ENCODE data around the gene KCNQ1. TPM values are rescaled to one million over a fixed set of nuclear protein-coding genes. Genes with fewer than 3 reads are reported as not detected.

The KCNQ1 gene
- total RNA-seq, 2 donors from 2014 or later: 51.4 to 55.8 TPM

DNA sequence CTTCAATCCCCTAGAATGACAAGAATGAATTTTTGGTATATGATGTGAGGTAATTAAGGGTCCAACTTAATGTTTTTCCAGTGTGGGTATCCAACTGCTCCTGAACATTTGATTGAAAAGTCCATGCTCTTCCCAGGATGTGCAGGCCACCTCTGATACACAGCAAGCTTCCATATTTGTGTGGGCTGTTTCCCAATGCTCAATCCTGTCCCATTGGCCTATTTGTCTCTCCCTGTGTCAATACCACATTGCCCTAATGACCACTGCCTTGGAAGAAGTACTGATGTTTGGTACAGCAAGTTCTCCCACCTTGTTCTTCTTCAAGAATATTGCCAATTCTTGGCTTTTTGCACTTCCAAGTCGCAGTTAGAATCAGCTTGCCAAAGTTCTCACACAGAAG is 212.1 kb downstream of the KCNQ1 start:
- no peak for DNase-seq
- TF ChIP-seq, protein P1, sequence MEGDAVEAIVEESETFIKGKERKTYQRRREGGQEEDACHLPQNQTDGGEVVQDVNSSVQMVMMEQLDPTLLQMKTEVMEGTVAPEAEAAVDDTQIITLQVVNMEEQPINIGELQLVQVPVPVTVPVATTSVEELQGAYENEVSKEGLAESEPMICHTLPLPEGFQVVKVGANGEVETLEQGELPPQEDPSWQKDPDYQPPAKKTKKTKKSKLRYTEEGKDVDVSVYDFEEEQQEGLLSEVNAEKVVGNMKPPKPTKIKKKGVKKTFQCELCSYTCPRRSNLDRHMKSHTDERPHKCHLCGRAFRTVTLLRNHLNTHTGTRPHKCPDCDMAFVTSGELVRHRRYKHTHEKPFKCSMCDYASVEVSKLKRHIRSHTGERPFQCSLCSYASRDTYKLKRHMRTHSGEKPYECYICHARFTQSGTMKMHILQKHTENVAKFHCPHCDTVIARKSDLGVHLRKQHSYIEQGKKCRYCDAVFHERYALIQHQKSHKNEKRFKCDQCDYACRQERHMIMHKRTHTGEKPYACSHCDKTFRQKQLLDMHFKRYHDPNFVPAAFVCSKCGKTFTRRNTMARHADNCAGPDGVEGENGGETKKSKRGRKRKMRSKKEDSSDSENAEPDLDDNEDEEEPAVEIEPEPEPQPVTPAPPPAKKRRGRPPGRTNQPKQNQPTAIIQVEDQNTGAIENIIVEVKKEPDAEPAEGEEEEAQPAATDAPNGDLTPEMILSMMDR (IDR thresholded peaks at IDR 0.05): no peak
- Histone ChIP-seq H3K9me3 (no peaks in the 10 kb centered on the region), H3K36me3 (no peaks in the 10 kb centered on the region), H3K4me1 (no peaks in the 10 kb centered on the region), H3K27me3 (no peaks in the 10 kb centered on the region), H3K4me3 (no peak overlapping the region), H3K27ac (no peak overlapping the region), H3K9ac (ENCODE audit: low read depth in 2 of 2, low read length in 2 of 2) (no peak overlapping the region)
- intact Hi-C loops (cut with DNase I): no loop called here

DNA sequence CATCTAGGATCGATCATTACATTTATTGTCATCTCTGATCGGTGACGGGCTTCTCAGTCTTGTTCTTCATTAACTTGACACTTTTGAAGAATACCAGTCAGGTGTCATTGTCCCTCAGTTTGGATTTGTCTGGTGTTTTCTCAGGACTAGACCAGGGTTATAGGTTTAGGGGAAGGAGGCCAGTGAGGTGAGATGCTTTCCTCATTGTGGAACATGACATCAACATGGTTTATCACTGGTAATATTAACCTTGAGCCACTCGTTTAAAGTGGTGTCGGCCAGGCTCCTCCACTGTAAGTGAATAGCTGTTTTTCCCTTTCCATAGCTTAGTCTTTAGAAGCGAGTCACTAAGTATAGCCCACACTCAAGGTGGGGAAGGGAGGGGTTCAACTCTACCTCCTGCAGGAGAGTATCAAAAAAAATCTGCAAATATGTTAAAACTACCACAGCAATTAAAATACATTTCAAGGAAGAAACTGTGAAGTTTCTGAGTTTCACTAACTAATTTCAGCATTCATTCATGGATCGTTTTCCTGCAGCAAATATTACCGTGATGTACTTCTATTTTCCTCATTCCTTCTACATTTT is 213.0 kb downstream of the KCNQ1 start:
- Histone ChIP-seq H3K9me3 (no peaks in the 10 kb centered on the region), H3K36me3 (no peaks in the 10 kb centered on the region), H3K9ac (ENCODE audit: low read depth in 2 of 2, low read length in 2 of 2) (no peak overlapping the region), H3K27ac (no peak overlapping the region), H3K4me1 (no peaks in the 10 kb centered on the region), H3K27me3 (no peaks in the 10 kb centered on the region), H3K4me3 (no peak overlapping the region)
- TF ChIP-seq, protein P1 (IDR thresholded peaks at IDR 0.05): no peak
- intact Hi-C loops (cut with DNase I): no loop called here
- DNase-seq: no peak

DNA sequence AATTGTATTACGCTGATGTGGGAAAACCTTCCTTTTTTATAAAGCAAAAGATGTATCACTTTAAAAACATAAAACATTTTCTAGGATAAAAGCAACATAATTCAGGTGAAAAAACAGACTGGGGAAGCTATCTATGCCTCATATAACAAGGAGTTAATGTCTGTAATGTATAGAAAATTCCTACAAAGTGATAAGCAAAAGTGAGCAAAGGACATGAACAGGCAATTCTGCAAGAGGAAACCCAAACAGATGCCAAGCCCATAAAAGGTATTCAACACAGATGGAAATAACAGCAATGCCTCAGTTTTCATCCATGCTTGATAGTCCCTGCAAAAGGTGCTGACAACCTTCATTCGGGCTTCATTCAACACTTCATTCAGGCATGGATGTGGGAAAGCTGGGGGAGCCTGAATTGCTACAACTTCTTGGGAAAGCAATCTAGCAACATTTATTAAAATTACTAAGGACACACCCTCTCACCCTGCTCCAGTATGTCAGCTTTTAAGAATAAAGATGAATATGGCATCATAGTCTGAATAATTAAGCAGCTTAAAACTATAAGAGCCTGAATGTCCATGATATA is 215.6 kb downstream of the KCNQ1 start:
- TF ChIP-seq, protein P1 (IDR thresholded peaks at IDR 0.05): no peak
- Histone ChIP-seq H3K4me1 (no peaks in the 10 kb centered on the region), H3K9ac (ENCODE audit: low read depth in 2 of 2, low read length in 2 of 2) (no peak overlapping the region), H3K9me3 (no peaks in the 10 kb centered on the region), H3K4me3 (no peak overlapping the region), H3K27ac (no peak overlapping the region), H3K27me3 (no peaks in the 10 kb centered on the region), H3K36me3 (no peaks in the 10 kb centered on the region)
- intact Hi-C loops (cut with DNase I): no loop called here
- DNase-seq: no peak

DNA sequence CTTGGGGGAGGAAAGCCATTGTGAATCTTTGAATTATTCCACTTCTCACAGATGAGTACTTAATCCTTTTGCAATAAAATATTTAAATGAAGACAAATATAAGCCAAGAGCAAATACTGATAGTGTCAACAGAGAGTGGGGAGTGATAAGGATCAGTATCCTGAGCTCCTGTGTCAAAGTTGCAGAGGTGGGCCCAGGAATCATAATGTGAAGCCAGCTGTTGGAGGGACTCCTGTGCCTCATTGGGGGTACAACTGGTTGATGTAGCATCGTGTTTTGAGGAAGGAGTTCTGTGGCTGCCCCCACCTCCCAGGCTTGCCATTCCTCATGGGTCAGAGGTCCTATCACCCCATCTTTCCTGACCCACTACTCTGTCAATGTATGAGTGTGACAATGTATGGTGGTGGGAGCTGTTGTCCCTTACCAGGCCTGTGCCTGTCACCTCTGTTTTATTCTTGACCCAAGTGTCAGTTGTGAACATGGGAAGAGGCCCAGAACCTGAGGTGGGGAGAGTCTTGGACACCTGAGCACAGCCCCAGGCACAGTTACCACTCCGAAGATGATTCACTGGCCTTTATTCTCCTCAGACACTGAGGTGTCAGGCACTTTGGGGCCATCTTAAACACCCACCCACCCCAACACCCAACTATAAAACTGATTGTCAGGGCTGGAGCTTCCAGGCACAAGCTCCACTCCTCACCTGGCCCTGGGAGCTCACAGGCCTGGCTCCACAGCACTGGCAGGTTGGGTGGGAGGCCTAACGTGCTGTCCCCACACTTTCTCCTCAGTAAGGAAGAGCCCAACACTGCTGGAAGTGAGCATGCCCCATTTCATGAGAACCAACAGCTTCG is 216.6 kb downstream of the KCNQ1 start:
- Histone ChIP-seq H3K9ac (ENCODE audit: low read depth in 2 of 2, low read length in 2 of 2) (no peak overlapping the region), H3K9me3 (no peaks in the 10 kb centered on the region), H3K4me3 (no peak overlapping the region), H3K27ac (no peak overlapping the region), H3K4me1 (no peaks in the 10 kb centered on the region), H3K27me3 (no peaks in the 10 kb centered on the region), H3K36me3 (no peaks in the 10 kb centered on the region)
- no peak for DNase-seq
- intact Hi-C loops (cut with DNase I): no loop called here
- TF ChIP-seq, protein P1 (IDR thresholded peaks at IDR 0.05): no peak

DNA sequence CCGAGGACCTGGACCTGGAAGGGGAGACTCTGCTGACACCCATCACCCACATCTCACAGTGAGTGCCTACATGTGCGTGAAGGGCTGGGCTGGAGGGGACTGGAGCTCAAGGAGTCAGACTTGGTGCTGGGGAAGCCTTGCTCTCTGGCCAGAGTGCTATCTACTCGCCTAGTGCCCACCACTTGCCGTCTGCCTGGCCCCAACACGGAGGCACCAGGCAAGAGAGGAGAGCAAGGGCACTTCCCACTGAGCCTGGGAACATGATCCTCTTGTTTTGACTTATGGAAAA is 217.2 kb downstream of the KCNQ1 start:
- no peak overlapping the region for H3K27ac ChIP-seq
- no peaks in the 10 kb centered on the region for H3K27me3 ChIP-seq
- no peak overlapping the region for H3K4me3 ChIP-seq
- intact Hi-C loops (cut with DNase I): no loop called here
- H3K36me3 ChIP-seq: no peaks in the 10 kb centered on the region
- H3K4me1 ChIP-seq: no peaks in the 10 kb centered on the region
- H3K9me3 ChIP-seq: no peaks in the 10 kb centered on the region
- TF ChIP-seq, protein P1 (IDR thresholded peaks at IDR 0.05): no peak
- no peak for DNase-seq
- H3K9ac ChIP-seq (ENCODE audit: low read depth in 2 of 2, low read length in 2 of 2): no peak overlapping the region
